MCF 10A (cell line): ENCODE data around the gene KIFC3. TPM values are rescaled to one million over a fixed set of nuclear protein-coding genes. Genes with fewer than 3 reads are reported as not detected.
A peak's percentile ranks its signal among the peaks of the same experiment; 100 is the strongest.

Experiments
- BruUV-seq: library from RNA; stranded (reverse); fragments of 400-500 nt; replicated peaks from 2 replicates; lab custom pipeline; 2021; lab: Mats Ljungman, UMichigan
- CTCF ChIA-PET: fragments of 300-600 bp; sonication (Branson Sonifier 250); formaldehyde crosslinking; extraction: SDS; loops from one replicate; lab custom pipeline; 2021; ENCODE audit warnings: antibody characterized with exemption, inconsistent platforms; lab: Yijun Ruan, JAX
- POLR2A ChIA-PET: fragments of 300-600, 350-650 bp; sonication (Branson Sonifier 250); formaldehyde crosslinking; extraction: SDS; loops from one replicate; lab custom pipeline; 2020; ENCODE audit warnings: antibody characterized with exemption, inconsistent platforms; lab: Yijun Ruan, JAX
- DNase-seq: peaks from one replicate; pipeline ENCODE4 v3.0.0-alpha.2; 2018; ENCODE audit not compliant: unreplicated experiment
- H3K27ac Mint-ChIP-seq: one replicate; pipeline ENCODE4 v1.8.0; 2022; ENCODE audit warnings: mild to moderate bottlenecking, low read depth, mixed read lengths; ENCODE audit not compliant: unreplicated experiment
- H3K27me3 Mint-ChIP-seq: one replicate; pipeline ENCODE4 v1.8.0; 2022; ENCODE audit warnings: mixed read lengths; ENCODE audit not compliant: insufficient read depth, unreplicated experiment
- H3K36me3 Mint-ChIP-seq: one replicate; pipeline ENCODE4 v1.8.0; 2022; ENCODE audit warnings: mild to moderate bottlenecking, moderate library complexity, mixed read lengths; ENCODE audit not compliant: insufficient read depth, unreplicated experiment
- H3K4me1 Mint-ChIP-seq: one replicate; pipeline ENCODE4 v1.8.0; 2022; ENCODE audit warnings: mixed read lengths; ENCODE audit not compliant: insufficient read depth, unreplicated experiment
- H3K4me3 Mint-ChIP-seq: one replicate; pipeline ENCODE4 v1.8.0; 2022; ENCODE audit warnings: mild to moderate bottlenecking, moderate library complexity, mixed read lengths; ENCODE audit not compliant: unreplicated experiment
- H3K9me3 Mint-ChIP-seq: one replicate; pipeline ENCODE4 v1.8.0; 2022; ENCODE audit warnings: mixed read lengths; ENCODE audit not compliant: unreplicated experiment
- CTCF ChIP-seq: fragments of 200-600 bp; IDR thresholded peaks from one replicate; pipeline ENCODE4 v1.8.0; 2022; ENCODE audit warnings: antibody characterized with exemption, mild to moderate bottlenecking; ENCODE audit not compliant: unreplicated experiment
- intact Hi-C: fragments of 100-400 bp; cut with micrococcal nuclease; formaldehyde crosslinking; loops from 2 replicates; pipeline ENCODE4 v1.14.1; 2022
- total RNA-seq: library from RNA; stranded (reverse); gene quantifications from 2 replicates; pipeline ENCODE4 v1.2.3, GENCODE V29; 2022

Gene KIFC3
- total RNA-seq, 1 experiment from 2014 or later, result 120 TPM

DNA sequence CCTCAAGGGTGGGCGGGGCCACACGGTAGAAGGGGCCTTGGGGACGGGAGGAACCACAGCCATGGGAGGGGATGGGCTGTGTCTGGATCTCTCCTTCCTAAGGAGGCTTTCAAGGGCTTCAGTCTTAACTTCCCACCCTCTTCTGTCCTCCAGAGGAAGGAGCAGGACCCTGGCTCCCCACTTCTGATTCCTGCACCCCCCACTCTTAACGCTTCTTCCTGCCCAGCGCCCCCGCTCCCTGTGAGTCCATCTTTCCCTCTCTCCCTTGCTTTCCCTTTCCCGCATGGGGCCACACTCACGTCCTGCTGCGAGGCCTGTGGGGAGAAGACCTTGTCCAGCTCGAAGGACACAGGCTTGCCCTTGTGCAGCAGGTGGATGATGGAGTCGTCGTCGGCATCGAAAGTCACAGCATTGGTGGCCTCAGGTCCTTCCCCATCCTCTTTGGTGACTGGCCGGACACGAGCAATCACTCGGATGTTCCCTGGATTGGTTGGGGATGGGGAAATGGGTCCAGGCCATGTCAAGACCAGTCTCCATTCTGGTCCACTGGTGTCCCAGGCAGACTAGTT lies 37.0 kb downstream of the KIFC3 start:
- H3K4me1 Mint-ChIP-seq, result peaks cover 10% of the 10 kb centered on the region
- ChIA-PET CTCF (interaction anchor here (3.0 kb wide), 1 partner anchor 8 kb away, joined by 22 read pairs; no protein-coding TSS in a partner anchor), POLR2A (interaction anchor here (0.6 kb wide), 1 partner anchor 38 kb away, joined by 3 read pairs; no protein-coding TSS in a partner anchor)
- H3K27me3 Mint-ChIP-seq, result no peaks in the 10 kb centered on the region
- intact Hi-C loops, result no loop called here
- H3K4me3 Mint-ChIP-seq, result no peak overlapping the region
- BruUV-seq, result no TSS peak
- H3K9me3 Mint-ChIP-seq, result no peaks in the 10 kb centered on the region
- H3K36me3 Mint-ChIP-seq, result peaks cover 34% of the 10 kb centered on the region
- no peak overlapping the region for H3K27ac Mint-ChIP-seq
- no peak for TF ChIP-seq CTCF
- DNase-seq, result no peak

DNA sequence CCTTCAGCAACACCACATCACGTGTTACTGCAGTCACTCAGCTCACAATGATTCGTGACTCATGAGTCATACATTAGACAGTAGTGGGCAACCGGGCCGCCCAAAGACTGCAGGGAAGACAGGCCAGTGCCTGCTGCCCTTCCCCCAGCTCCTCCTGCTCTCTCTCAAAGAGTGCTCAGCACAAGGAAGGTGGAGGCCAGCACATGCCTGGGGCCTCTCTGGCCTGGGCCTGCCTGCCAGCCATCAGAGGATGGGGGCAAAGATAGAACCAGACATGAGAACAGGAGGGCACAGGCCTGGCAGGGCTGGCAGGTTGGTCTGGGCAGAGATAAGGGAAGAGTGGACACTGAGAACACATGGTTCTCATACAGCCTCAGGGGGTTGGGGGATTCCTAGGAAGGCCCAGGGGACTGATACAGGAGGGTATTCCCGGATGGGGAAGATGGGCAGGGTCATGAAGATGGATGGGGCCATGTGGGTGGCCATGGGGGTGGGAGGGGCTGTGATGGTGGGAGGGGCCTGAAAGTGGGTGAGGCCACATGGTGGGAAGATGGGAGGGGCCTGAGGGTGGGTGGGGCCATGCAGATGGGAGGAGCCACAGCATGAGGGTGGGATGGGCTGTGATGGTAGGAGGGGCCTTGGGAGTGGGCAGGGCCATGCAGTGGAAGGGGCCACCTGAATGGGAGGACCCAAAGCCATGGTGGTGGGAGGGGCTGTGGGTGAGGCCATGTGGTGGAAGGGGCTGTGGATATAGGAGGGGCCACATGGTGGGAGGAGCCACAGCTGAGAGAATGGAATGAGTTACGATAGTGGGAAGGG lies 37.7 kb downstream of the KIFC3 start:
- no peak overlapping the region for H3K4me3 Mint-ChIP-seq
- H3K27ac Mint-ChIP-seq, result no peak overlapping the region
- no peaks in the 10 kb centered on the region for H3K9me3 Mint-ChIP-seq
- TF ChIP-seq CTCF, result no peak
- DNase-seq, result peak; percentile 88
- POLR2A ChIA-PET, result no interaction called here
- no TSS peak for BruUV-seq
- CTCF ChIA-PET, result interaction anchor here (0.6 kb wide), 1 partner anchor 501 kb away, joined by 4 read pairs; no protein-coding TSS in a partner anchor
- peaks cover 29% of the 10 kb centered on the region for H3K36me3 Mint-ChIP-seq
- H3K4me1 Mint-ChIP-seq, result peaks cover 10% of the 10 kb centered on the region
- intact Hi-C loops, result no loop called here
- no peaks in the 10 kb centered on the region for H3K27me3 Mint-ChIP-seq

- no peak overlapping the region for H3K27ac Mint-ChIP-seq
Observed at GRCh38 chr16:57764006-57764340, 38.3 kb downstream of the KIFC3 start.

More at GRCh38 chr16:57764006-57764340, 38.3 kb downstream of the KIFC3 start:
- Mint-ChIP-seq H3K4me3 (no peak overlapping the region), H3K4me1 (peaks cover 10% of the 10 kb centered on the region), H3K9me3 (no peaks in the 10 kb centered on the region), H3K27me3 (no peaks in the 10 kb centered on the region), H3K36me3 (peaks cover 25% of the 10 kb centered on the region)
- ChIA-PET CTCF (interaction anchor here (0.6 kb wide), 1 partner anchor 500 kb away, joined by 4 read pairs; no protein-coding TSS in a partner anchor), POLR2A (no interaction called here)
- no peak for DNase-seq
- intact Hi-C loops, result no loop called here
- BruUV-seq, result no TSS peak
- TF ChIP-seq CTCF, result no peak
